GM13976 (cell line): ENCODE results near the gene TRANK1.

ENCODE experiments used
- DNase-seq: peaks from one replicate; pipeline ENCODE4 v3.0.0; 2012; ENCODE audit warnings: low spot score
- in situ Hi-C: fragments of 300-500 bp; cut with MboI; formaldehyde crosslinking; loops from one replicate; pipeline ENCODE4 v1.12.0; 2022; ENCODE audit warnings: low sequenced_read_pairs, mixed read lengths, inconsistent platforms; ENCODE audit not compliant: unreplicated experiment
- TF ChIP-seq, protein P1 (sequence below): IDR thresholded peaks from 2 replicates; pipeline ENCODE4 v1.5.1; 2012; ENCODE audit warnings: borderline replicate concordance, mild to moderate bottlenecking; ENCODE audit not compliant: insufficient read depth; ENCODE audit errors: extremely low read depth, missing control alignments, control extremely low read depth

The TRANK1 gene

DNA sequence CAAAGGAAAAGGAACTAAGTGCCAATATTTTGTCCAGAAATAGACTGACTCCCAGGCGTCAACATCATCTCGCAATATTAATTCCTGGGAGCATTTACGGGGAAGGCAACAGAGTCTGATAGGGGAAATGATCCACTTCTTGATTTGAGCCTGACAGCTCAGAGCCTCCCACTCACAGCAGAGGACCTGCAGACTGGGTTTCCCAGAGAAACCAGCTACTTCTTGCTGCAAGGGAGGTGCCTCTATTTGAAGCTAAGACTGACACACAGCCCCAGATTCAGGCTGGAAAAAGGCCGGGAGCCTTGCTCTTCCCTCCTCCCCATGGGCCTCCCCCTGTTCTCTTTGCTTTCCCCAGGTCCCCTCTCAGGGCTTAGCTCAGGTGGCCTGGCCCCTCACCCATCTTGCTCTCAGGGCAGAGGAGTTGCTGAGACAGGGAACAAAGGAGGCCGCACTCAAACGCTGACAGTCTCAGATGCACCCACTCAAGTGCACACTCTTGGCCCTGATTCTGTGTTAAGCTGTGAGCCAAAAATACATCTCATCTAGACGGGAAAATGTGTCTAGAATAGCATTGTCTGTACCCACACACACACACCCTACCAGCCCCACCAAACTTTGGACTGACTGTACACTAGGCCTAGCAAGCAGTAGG, 130.7 kb downstream of the TRANK1 start:
- in situ Hi-C loops = no loop called here
- TF ChIP-seq, protein P1, sequence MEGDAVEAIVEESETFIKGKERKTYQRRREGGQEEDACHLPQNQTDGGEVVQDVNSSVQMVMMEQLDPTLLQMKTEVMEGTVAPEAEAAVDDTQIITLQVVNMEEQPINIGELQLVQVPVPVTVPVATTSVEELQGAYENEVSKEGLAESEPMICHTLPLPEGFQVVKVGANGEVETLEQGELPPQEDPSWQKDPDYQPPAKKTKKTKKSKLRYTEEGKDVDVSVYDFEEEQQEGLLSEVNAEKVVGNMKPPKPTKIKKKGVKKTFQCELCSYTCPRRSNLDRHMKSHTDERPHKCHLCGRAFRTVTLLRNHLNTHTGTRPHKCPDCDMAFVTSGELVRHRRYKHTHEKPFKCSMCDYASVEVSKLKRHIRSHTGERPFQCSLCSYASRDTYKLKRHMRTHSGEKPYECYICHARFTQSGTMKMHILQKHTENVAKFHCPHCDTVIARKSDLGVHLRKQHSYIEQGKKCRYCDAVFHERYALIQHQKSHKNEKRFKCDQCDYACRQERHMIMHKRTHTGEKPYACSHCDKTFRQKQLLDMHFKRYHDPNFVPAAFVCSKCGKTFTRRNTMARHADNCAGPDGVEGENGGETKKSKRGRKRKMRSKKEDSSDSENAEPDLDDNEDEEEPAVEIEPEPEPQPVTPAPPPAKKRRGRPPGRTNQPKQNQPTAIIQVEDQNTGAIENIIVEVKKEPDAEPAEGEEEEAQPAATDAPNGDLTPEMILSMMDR = no peak
- no peak for DNase-seq

DNA sequence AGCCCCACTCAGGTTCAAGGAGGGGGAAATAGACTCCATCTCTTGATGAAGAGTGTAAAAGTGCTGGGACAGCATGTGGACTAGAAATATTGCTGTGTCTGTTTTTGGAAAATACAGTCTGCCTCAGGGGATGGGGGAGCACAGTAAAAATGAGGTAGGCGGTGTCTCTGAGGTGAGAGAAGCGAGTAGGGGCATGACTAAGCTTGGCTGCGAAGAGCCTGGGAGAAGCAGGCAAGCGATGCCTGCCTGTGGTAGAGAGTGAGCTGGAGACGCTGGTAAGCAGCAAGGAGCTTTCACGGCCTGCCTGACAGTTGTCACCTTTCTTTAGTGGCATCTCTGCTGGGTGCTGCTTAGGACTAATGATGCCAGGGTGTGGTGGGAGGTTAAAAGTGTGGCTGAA, 131.5 kb downstream of the TRANK1 start:
- TF ChIP-seq, protein P1 = no peak
- no peak for DNase-seq
- in situ Hi-C loops = no loop called here

DNA sequence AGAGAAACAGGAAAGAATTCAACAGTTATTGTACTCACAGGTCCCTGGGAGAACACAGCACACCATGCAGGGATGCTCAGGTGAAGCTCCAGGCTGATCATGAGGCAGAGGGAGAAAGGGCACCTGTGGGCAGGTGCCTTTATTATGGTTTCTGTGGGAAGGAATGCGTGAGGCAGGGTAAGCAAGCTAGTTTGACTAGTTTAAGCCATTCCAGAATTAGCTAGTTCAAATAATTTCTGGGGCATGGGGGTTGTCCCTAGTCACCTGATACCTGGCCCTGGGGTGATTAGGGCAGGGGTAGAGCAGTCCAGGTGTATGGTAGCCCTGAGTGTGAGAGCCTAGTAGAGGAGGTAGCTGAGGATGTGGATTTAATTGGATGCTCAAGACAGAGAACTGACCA, 132.6 kb downstream of the TRANK1 start:
- in situ Hi-C loops = no loop called here
- TF ChIP-seq, protein P1 = no peak
- no peak for DNase-seq

DNA sequence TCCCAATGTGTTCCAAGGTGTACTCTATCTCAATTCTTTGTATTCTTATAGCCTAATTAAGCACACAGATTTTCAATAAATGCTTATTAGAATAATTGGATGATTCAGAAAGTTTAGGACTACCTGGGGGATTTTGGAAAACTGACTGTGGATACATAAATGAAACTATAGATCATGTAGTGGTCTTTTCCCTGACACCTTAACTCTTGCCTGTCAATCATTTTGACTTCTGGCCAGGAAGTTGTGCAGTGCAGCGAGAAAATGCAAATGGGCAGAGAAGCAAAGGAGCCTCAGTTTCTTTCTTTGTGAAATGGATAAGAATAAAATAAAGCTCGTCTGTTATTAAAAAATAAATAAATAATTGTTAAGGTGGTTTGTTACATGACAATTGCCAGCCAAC, 133.1 kb downstream of the TRANK1 start:
- in situ Hi-C loops = no loop called here
- TF ChIP-seq, protein P1 = no peak
- DNase-seq = no peak

DNA sequence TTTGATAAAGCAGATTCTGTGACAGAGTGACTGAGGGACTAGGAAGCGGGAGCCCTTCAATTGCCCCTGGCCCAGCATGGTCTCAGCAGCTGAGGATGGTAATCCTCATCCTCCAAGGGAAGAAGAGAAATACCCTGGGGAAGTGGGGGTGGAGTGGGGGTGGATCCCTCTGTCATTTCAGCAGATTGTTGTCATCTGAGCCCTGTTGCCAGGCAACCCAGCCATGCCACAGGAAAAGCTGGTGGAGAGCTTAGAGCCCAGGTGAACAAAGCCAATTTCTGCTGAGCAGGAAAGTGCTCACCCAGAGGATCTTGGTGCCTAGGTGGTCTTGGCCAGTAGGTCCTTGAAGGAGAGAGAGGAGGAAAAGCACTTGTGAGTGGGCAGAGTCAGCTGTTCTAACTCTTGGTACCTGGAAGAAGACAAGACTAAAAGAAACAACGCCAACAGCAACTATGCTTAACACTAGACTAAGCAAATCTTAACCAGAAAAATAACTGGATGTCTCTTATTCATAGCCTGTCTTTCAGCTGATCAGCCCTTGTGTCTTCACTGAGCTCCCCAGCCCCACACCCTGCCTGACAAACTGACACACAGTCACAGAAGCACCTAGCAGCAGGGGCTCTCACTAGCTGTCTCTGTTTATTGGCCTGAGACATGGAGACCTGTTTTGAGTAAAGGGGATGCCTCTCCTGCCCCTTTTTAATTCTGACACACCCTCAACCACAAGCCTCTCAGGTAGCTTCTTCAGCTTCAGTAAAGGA, 140.4 kb downstream of the TRANK1 start:
- in situ Hi-C loops = no loop called here
- DNase-seq = no peak
- TF ChIP-seq, protein P1 = no peak

DNA sequence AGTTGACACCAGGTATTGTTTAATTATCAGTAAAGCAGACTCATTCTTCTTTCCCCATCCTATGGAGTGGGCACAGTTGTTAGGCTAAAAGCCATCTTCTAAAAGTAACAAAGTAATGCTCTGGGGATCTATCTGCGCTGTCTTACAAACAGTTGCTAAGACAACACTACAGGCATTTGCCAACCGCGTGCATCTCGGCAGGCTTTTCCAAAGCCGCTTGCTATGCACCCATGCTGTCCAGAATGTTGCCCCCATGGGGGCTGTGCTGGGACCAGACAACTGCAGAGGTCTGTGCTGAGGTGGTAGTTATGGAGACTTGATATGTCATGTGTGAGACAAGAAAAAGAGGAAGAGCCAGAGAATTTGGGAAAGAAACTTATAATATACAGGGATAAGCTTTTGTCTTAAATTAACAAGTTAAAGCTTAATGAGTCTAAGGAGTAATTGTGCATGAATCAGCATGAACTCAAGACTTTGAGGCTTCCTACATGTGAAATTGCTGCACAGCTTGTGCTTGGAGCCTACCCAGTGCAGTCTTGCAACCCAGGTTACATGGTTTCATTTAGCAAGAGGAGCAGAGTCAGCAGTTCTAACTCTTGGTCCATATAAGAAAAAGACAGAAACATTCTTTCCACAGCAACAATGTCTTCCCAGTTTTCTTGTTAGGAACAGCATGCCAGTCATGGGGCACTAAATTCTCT, 141.6 kb downstream of the TRANK1 start:
- TF ChIP-seq, protein P1 = no peak
- no peak for DNase-seq
- in situ Hi-C loops = no loop called here
